Naive B cell (primary cell): ENCODE data around the gene ARGLU1. TPM values are rescaled to one million over a fixed set of nuclear protein-coding genes. Genes with fewer than 3 reads are reported as not detected.
A peak's percentile ranks its signal among the peaks of the same experiment; 100 is the strongest.
"Not testable (repeated sequence)": the region's sequence is repeated elsewhere in the genome, so short reads cannot be mapped to it uniquely, and the experiment has no call there.

Source experiments
- ATAC-seq, 2 donors: fragments of 150-1000 bp; cut with Tn5 transposase; 2 replicates each; pipeline ENCODE4 v1.10.0; 2021; ENCODE audit warnings: low read depth in 2 of 2, mild to moderate bottlenecking in 2 of 2, moderate library complexity in 2 of 2
- DNase-seq: peaks from one replicate; pipeline ENCODE4 v3.0.0; 2022
- H3K27ac Mint-ChIP-seq, 6 donors: one replicate each; pipeline ENCODE4 v1.8.0; 2020 to 2022; ENCODE audit warnings: mild to moderate bottlenecking in 6 of 6, mixed read lengths in 6 of 6, moderate library complexity in 5 of 6, inconsistent platforms in 2 of 6
- H3K27me3 Mint-ChIP-seq, 3 donors: one replicate each; pipeline ENCODE4 v1.8.0; 2021 to 2022; ENCODE audit warnings: mixed read lengths in 3 of 3, mild to moderate bottlenecking in 1 of 3
- H3K36me3 Mint-ChIP-seq, 2 donors: one replicate each; pipeline ENCODE4 v1.8.0; 2020 to 2022; ENCODE audit warnings: mixed read lengths in 2 of 2, inconsistent platforms in 1 of 2, mild to moderate bottlenecking in 1 of 2
- H3K4me1 Mint-ChIP-seq, 3 donors: one replicate each; pipeline ENCODE4 v1.8.0; 2020 to 2022; ENCODE audit warnings: mixed read lengths in 3 of 3, inconsistent platforms in 1 of 3, mild to moderate bottlenecking in 1 of 3, moderate library complexity in 1 of 3
- H3K4me3 Mint-ChIP-seq, 8 donors: one replicate each; pipeline ENCODE4 v1.8.0; 2020 to 2022; ENCODE audit warnings: mild to moderate bottlenecking in 8 of 8, mixed read lengths in 8 of 8, moderate library complexity in 8 of 8, inconsistent platforms in 2 of 8
- H3K9me3 Mint-ChIP-seq, 7 donors: one replicate each; pipeline ENCODE4 v1.8.0; 2020 to 2022; ENCODE audit warnings: mixed read lengths in 7 of 7, mild to moderate bottlenecking in 5 of 7, inconsistent platforms in 2 of 7, moderate library complexity in 1 of 7
- polyA plus RNA-seq, 6 donors: library from polyadenylated mRNA; unstranded; fragments of 300-500 nt; fragmentation: Illumina TruSeq; gene quantifications; one replicate each; pipeline ENCODE4 v1.2.3, GENCODE V29; 2021; ENCODE audit warnings: low read depth in 6 of 6

Gene ARGLU1, protein sequence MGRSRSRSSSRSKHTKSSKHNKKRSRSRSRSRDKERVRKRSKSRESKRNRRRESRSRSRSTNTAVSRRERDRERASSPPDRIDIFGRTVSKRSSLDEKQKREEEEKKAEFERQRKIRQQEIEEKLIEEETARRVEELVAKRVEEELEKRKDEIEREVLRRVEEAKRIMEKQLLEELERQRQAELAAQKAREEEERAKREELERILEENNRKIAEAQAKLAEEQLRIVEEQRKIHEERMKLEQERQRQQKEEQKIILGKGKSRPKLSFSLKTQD
- 10 to 100 TPM; 30.3 to 63.7 (median 43.3) TPM for polyA plus RNA-seq

DNA sequence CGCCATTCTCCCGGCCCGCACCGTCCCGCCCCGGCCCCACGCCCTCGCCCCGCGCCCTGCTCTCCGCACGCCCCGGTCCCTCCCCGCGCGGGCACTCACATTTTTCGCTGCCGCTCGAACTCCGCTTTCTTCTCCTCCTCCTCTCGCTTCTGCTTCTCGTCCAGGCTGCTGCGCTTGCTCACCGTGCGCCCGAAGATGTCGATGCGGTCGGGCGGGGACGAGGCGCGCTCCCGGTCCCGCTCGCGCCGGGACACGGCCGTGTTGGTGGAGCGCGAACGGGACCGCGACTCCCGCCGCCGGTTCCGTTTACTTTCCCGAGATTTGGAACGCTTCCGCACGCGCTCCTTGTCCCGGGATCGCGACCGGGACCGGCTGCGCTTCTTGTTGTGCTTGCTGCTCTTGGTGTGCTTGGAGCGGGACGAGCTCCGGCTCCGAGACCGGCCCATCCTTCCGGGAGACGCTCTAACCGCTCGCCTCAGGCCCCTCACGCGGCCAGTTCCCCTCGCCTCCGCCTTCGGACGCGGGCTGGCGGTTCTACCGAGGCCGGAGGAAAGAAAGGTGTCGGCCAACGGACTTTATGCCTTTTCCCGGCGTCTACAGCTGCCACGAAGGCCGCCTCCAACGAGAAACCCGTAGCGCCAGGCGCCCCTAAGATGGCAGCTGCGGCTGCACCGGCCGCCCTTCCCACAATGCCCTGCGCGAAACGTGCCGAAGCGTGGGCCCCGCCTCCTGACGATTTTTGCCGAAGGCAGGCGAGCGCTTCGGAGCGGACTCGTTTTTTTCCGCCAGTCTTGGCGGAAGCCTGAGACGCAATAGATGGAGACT is at the start of gene ARGLU1:
Gene ARGLU1, minus strand, starts transcription at position 664 of the 825 bp plus-strand sequence. Its CDS starts 218 bp downstream, at position 446.
- Mint-ChIP-seq H3K27me3 (no peaks in the 10 kb centered on the region), H3K27ac (peak within 1 kb of the TSS; percentile 93 to 99 (median 97)), H3K4me3 (peak within 1 kb of the TSS; percentile 86 to 100 (median 96)), H3K4me1 (peaks cover 58 to 66% (median 60%) of the 10 kb centered on the region in 3 donors), H3K9me3 (peaks cover 0 to 2% (median 0%) of the 10 kb centered on the region in 7 donors), H3K36me3 (peaks cover 0 to 7% of the 10 kb centered on the region in 2 donors)
- peak; percentile 76 to 77 for ATAC-seq
- peak; percentile 95 for DNase-seq

DNA sequence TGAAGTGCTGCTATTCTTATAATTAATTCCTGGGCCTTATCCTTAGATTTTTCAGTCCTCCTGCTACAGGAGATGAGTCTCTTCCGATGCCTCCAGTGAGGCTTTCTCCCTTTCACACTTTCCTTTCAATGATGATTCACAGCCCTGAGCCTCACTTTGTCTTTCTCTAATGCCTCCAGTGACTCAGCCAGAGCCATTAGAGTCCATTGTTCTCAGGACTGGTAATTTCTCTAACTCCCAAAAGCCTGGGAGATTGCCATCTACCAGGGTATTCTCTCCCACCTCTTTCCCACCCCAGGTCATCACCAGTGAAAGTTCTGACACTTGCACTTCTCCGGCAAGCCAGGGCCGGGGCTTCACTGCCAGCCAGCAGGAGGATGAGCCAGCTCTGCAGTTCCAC is 49.6 kb upstream of the ARGLU1 start:
- no peaks in the 10 kb centered on the region for H3K36me3 Mint-ChIP-seq
- H3K9me3 Mint-ChIP-seq, result no peaks in the 10 kb centered on the region
- DNase-seq, result no peak
- H3K4me1 Mint-ChIP-seq, result peaks cover 5 to 8% (median 6%) of the 10 kb centered on the region in 3 donors
- H3K27me3 Mint-ChIP-seq, result peaks cover 0 to 7% (median 6%) of the 10 kb centered on the region in 3 donors
- ATAC-seq, result no peak
- H3K4me3 Mint-ChIP-seq, result no peak overlapping the region
- H3K27ac Mint-ChIP-seq, result peak overlapping the region in 1 of 6 donors; percentile 34

DNA sequence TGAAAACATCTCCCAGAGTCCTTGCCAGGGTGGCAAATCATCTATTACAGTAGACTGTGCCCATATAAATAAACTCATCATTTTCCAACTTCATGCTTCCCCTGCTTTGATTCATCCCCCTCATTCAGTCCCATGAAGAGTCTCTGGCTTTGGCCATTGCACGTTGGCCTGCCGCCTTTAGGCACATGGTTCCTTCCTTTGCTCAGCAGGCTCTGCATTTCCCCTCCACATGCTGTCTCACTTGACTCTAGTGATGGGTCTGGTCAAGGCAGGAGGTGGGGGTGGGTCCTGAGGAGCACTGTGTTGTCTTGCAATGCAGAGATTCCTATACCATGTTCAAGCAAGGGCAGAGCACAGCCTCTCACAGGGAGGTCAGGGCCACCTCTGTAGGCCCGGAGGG is 48.8 kb upstream of the ARGLU1 start:
- peaks cover 5 to 8% (median 6%) of the 10 kb centered on the region in 3 donors for H3K4me1 Mint-ChIP-seq

DNA sequence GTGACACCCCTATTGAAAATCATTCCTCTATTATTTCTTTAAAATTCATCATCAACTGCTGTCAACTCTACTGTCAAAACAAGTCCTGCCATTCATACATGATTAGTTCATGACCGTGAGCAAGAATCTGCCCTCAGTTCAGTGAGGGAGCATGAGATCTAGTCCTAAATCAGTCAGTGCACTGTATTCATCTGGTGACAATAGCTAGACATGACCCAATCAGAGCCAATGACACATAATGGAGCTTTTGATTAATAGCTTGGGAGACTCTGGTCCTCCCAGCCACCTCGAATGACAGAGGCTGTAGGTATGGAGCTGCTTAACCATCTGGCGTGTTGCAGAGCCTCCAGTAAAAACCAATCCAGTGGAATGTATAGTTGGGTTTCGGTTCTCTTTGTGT is 46.9 kb upstream of the ARGLU1 start:
- Mint-ChIP-seq H3K4me3 (no peak overlapping the region), H3K4me1 (peaks cover 2 to 6% (median 3%) of the 10 kb centered on the region in 3 donors), H3K36me3 (no peaks in the 10 kb centered on the region), H3K9me3 (no peaks in the 10 kb centered on the region), H3K27ac (no peak overlapping the region), H3K27me3 (peaks cover 3 to 11% (median 5%) of the 10 kb centered on the region in 3 donors)
- DNase-seq (no peak), ATAC-seq (no peak)

More for the DNA sequence above, 48.8 kb upstream of the ARGLU1 start:
- Mint-ChIP-seq H3K27ac (peak overlapping the region in 1 of 6 donors; percentile 6), H3K27me3 (peaks cover 0 to 6% (median 3%) of the 10 kb centered on the region in 3 donors), H3K9me3 (no peaks in the 10 kb centered on the region), H3K4me3 (no peak overlapping the region), H3K36me3 (no peaks in the 10 kb centered on the region)
- ATAC-seq (no peak), DNase-seq (no peak)

DNA sequence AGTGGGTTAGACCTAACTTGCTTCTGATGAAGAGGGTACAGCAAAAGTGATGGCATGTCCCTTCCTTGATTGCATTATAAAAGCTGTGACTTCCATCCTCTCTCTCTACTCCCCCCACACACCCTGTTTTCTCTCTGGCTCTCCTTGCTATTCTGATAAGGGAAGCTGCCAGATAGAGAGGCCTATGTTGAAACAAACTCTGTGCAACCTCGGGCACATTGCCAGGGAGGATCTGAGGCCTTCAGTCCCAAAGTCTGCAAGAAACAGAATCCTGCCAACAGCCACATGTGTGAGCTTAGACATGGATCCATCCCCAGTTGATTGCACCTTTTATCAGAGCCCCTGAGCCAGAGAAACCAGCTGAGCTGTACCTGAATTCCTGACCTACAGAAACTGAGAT is 44.8 kb upstream of the ARGLU1 start:
- no peaks in the 10 kb centered on the region for H3K9me3 Mint-ChIP-seq
- H3K27me3 Mint-ChIP-seq, result peaks cover 10 to 17% (median 16%) of the 10 kb centered on the region in 3 donors
- DNase-seq, result no peak
- H3K27ac Mint-ChIP-seq, result no peak overlapping the region
- no peak for ATAC-seq
- no peaks in the 10 kb centered on the region for H3K36me3 Mint-ChIP-seq
- no peaks in the 10 kb centered on the region for H3K4me1 Mint-ChIP-seq
- H3K4me3 Mint-ChIP-seq, result no peak overlapping the region

DNA sequence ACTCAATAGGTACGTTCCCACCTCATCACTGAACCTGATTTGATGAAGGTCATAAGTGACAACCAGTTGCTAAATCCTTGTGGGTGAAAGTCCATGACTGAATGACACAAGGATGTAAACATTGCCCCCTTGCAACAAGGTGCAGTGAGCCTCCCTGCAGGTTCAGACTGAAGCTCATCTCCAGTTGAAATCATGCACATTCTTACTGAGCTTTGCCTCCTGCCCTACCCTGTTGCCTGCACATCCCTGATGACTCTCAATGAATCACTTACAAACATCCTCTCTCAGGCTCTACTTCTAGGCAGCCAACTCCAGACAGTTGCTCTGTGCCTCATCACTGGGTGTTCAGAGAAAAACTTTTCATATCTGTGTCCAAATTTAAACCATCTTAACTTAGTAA is 42.5 kb upstream of the ARGLU1 start:
- peaks cover 0 to 6% (median 0%) of the 10 kb centered on the region in 7 donors for H3K9me3 Mint-ChIP-seq
- H3K36me3 Mint-ChIP-seq, result peaks cover 0 to 6% of the 10 kb centered on the region in 2 donors
- ATAC-seq, result no peak
- no peak overlapping the region for H3K27ac Mint-ChIP-seq
- no peak overlapping the region for H3K4me3 Mint-ChIP-seq
- no peak for DNase-seq
- H3K27me3 Mint-ChIP-seq, result peaks cover 10 to 26% (median 20%) of the 10 kb centered on the region in 3 donors
- no peaks in the 10 kb centered on the region for H3K4me1 Mint-ChIP-seq

DNA sequence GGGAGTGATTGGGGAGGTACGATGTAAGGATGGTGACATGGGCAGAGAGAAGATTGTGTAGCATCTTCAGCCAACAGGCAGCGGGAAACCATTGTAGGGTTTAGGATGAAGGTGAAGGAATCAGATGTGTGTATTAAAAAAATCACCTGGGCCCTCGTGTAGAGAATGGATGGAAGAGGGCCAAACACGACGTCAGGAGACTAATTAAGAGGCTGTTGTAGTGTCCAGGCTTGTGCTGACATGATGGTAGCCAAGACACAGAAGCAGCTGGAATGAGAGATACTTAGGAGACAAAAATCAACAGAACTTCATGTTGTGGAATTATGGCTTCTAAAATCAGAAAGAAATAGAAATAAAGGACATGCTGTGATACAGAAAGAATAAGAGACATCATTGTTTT is 41.2 kb upstream of the ARGLU1 start:
- H3K36me3 Mint-ChIP-seq, result peaks cover 0 to 6% of the 10 kb centered on the region in 2 donors
- no peak overlapping the region for H3K27ac Mint-ChIP-seq
- H3K4me3 Mint-ChIP-seq, result no peak overlapping the region
- H3K4me1 Mint-ChIP-seq, result no peaks in the 10 kb centered on the region
- peaks cover 0 to 6% (median 0%) of the 10 kb centered on the region in 7 donors for H3K9me3 Mint-ChIP-seq
- DNase-seq (no peak), ATAC-seq (no peak)
- peaks cover 10 to 28% (median 20%) of the 10 kb centered on the region in 3 donors for H3K27me3 Mint-ChIP-seq

DNA sequence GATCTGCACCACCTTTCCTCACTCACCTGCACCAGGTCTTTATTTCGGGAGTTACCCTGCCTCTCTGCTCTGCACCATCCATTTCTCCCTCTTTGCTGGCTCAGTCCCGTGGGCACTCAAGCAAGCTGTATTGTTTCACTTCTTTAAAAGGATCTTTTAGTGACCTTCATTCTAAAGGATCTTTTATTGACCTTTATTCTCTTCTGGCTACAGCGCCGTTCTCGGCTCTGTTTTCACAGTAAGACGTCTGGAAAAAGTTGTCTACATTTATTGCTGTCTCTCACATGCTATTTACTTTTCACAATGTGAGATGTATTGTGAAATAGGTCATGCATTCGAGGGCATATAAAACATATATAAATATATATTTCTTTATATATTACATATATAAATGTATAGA is 35.6 kb upstream of the ARGLU1 start:
- peaks cover 0 to 6% of the 10 kb centered on the region in 2 donors for H3K36me3 Mint-ChIP-seq
- ATAC-seq (no peak), DNase-seq (no peak)
- H3K4me3 Mint-ChIP-seq, result no peak overlapping the region
- no peaks in the 10 kb centered on the region for H3K4me1 Mint-ChIP-seq
- peaks cover 0 to 6% (median 0%) of the 10 kb centered on the region in 7 donors for H3K9me3 Mint-ChIP-seq
- peak overlapping the region in 1 of 6 donors; percentile 4 for H3K27ac Mint-ChIP-seq
- peaks cover 4 to 29% (median 5%) of the 10 kb centered on the region in 3 donors for H3K27me3 Mint-ChIP-seq

DNA sequence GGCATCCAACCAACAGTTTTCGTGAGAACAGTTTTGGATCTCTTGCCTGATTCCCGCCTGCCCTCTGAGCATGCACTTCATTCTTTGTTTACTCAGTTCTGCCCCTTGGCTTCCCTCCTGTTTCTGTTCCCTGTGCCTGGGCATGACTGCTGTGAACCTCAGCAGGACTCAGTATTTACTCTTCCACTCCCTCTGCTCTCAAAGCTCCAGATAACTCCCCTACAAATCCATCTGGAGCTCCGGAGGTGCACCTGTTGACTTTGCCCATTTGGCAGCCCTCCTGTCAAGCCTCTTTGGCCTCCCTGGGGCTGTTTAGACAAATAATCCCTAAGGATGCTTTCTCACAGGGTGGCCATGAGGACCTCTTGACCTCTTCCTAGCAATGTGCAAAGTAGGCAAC is 34.2 kb upstream of the ARGLU1 start:
- H3K36me3 Mint-ChIP-seq, result peaks cover 0 to 6% of the 10 kb centered on the region in 2 donors
- no peak overlapping the region for H3K4me3 Mint-ChIP-seq
- no peaks in the 10 kb centered on the region for H3K4me1 Mint-ChIP-seq
- peaks cover 0 to 6% (median 0%) of the 10 kb centered on the region in 7 donors for H3K9me3 Mint-ChIP-seq
- no peak for DNase-seq
- ATAC-seq, result no peak
- no peak overlapping the region for H3K27ac Mint-ChIP-seq
- peaks cover 4 to 29% (median 5%) of the 10 kb centered on the region in 3 donors for H3K27me3 Mint-ChIP-seq

DNA sequence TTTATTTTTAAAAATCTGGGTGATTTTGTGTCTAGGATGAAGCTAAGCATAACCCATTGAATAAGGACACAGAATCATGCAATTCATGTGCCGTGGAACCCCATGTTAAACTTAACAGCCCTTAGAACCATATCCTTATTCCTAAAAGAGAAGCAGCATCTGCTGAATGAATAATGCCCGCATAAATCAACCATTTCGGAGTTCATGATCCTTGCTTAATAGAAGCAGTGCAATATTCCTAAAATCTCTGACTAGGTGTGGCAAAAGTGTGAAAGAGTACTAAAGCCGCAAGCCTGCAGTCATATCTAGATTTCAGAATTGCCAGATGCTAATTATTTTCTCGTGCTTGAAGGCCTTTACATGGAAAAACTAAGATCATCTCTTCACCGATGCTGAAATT is 33.6 kb upstream of the ARGLU1 start:
- no peak overlapping the region for H3K4me3 Mint-ChIP-seq
- peaks cover 0 to 6% (median 0%) of the 10 kb centered on the region in 7 donors for H3K9me3 Mint-ChIP-seq

DNA sequence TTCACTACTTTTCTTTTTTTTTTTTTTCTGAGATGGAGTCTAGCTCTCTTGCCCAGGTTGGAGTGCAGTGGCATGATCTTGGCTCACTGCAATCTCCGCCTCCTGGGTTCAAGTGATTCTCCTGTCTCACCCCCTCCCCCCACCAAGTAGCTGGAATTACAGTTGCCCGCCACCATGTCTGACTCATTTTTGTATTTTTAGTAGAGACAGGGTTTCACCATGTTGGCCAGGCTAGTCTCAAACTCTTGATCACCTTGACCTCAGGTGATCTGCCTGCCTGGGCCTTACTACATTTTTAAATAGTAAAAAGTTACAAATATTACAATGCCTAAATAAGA is 32.8 kb upstream of the ARGLU1 start:
- ATAC-seq, H3K27ac Mint-ChIP-seq, H3K36me3 Mint-ChIP-seq, DNase-seq, H3K9me3 Mint-ChIP-seq, H3K4me1 Mint-ChIP-seq, H3K4me3 Mint-ChIP-seq: not testable (repeated sequence)
- H3K27me3 Mint-ChIP-seq, result peaks cover 2 to 36% (median 8%) of the 10 kb centered on the region in 3 donors

More for the DNA sequence above, 33.6 kb upstream of the ARGLU1 start:
- Mint-ChIP-seq H3K27ac (no peak overlapping the region), H3K4me1 (no peaks in the 10 kb centered on the region), H3K27me3 (peaks cover 4 to 36% (median 5%) of the 10 kb centered on the region in 3 donors), H3K36me3 (peaks cover 0 to 6% of the 10 kb centered on the region in 2 donors)
- no peak for ATAC-seq
- DNase-seq, result no peak

DNA sequence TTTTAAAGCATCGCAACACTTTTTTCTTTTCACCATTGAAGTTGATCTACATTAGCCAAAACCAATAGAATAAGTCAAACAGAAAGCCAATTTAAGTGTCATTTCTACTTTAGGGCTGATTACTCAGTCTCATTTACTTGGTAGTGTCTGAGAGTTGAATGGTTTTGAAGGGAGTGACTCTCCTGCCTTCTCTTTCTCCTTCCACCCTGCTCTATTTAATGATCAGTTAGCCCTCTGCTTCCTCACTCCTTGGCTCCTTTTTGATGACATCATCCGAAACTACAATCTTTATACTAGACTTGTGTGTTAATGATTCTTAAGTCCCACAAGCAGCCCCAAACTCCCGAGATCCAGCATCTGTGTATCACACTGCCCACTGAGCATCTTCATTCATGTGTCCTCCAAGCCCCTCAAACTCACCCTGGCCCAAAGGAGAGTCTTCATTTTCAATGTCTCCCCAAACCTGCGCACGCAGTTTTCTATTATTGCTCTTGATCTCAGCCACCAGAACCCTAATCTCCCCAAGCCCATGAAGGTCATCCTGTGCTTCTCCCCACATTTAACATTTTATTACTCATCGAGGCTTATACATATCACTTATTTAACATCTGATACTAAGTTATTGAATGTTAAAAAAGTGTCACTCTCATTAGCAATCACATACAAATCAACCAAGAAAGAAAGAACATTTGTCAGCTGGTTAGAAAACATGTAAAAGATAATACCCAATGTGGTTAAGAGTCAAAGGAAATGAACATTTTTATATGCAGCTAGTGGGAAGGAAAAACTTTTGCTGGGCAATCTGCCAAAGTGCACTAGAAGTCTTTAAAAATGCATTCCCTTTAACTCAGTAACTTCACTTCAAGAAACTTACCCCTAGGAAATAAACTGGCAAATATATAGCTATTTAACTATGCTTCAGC is 32.2 kb upstream of the ARGLU1 start:
- H3K9me3 Mint-ChIP-seq, result no peaks in the 10 kb centered on the region
- H3K36me3 Mint-ChIP-seq, result no peaks in the 10 kb centered on the region
- no peaks in the 10 kb centered on the region for H3K4me1 Mint-ChIP-seq
- H3K27me3 Mint-ChIP-seq, result peaks cover 0 to 39% (median 13%) of the 10 kb centered on the region in 3 donors
- ATAC-seq, result no peak
- DNase-seq, result no peak
- H3K27ac Mint-ChIP-seq, result peak overlapping the region in 1 of 6 donors; percentile 30
- H3K4me3 Mint-ChIP-seq, result no peak overlapping the region
